OCI-LY3 (cell line): ENCODE data around the gene ACACA.

Experiments used
- H2AFZ ChIP-seq: fragments of 200-600, 300-600 bp; shearing (Covaris generic); 2 replicates; pipeline ENCODE4 v1.6.0; 2014; ENCODE audit warnings: antibody characterized with exemption, low read depth, low read length
- H3K27ac ChIP-seq: fragments of 200-600, 300-600 bp; sonication (generic); 2 replicates; pipeline ENCODE4 v1.5.1; 2014; ENCODE audit warnings: mild to moderate bottlenecking, low read length, moderate library complexity, mixed read lengths
- H3K27me3 ChIP-seq: fragments of 200-600, 300-600 bp; sonication (generic); 2 replicates; pipeline ENCODE4 v1.6.1; 2014; ENCODE audit warnings: low read depth, low read length, mixed read lengths
- H3K36me3 ChIP-seq: fragments of 200-600, 300-600 bp; sonication (generic); replicated peaks from 2 replicates; pipeline ENCODE3; 2014; ENCODE audit warnings: low read depth, low read length, mixed read lengths
- H3K4me1 ChIP-seq: fragments of 300-600, 200-600 bp; sonication (generic); 2 replicates; pipeline ENCODE4 v1.6.1; 2014; ENCODE audit warnings: low read length, mixed read lengths
- H3K4me2 ChIP-seq: fragments of 200-600, 300-600 bp; sonication (generic); 2 replicates; pipeline ENCODE4 v1.6.1; 2014; ENCODE audit warnings: low read length, mixed read lengths
- H3K4me3 ChIP-seq: fragments of 300-600, 200-600 bp; sonication (generic); 2 replicates; pipeline ENCODE4 v1.5.1; 2014; ENCODE audit warnings: antibody characterized with exemption, mild to moderate bottlenecking, low read length, moderate library complexity
- H3K79me2 ChIP-seq: fragments of 300-600, 200-600 bp; shearing (Covaris generic); 2 replicates; pipeline ENCODE4 v1.6.1; 2014; ENCODE audit warnings: mild to moderate bottlenecking, low read length, mixed read lengths
- H3K9ac ChIP-seq: fragments of 300-600, 200-600 bp; shearing (Covaris generic); 2 replicates; pipeline ENCODE4 v1.6.0; 2014; ENCODE audit warnings: mild to moderate bottlenecking, low read length, moderate library complexity
- H3K9me3 ChIP-seq: fragments of 200-600, 300-600 bp; shearing (Covaris generic); 2 replicates; pipeline ENCODE4 v1.6.1; 2014; ENCODE audit warnings: low read length, mixed read lengths; ENCODE audit not compliant: insufficient read depth
- H4K20me1 ChIP-seq: fragments of 200-600, 300-600 bp; sonication (generic); 2 replicates; pipeline ENCODE4 v1.6.1; 2016; ENCODE audit warnings: low read length, mixed read lengths; ENCODE audit not compliant: insufficient read depth
- EZH2phosphoT487 ChIP-seq: fragments of 200-600 bp; shearing (Covaris generic); IDR thresholded peaks from 2 replicates; pipeline ENCODE4 v1.6.1; 2018; ENCODE audit warnings: antibody characterized with exemption, mixed run types, low read depth
- TF ChIP-seq, protein P1 (sequence below): fragments of 200-600, 300-600 bp; sonication (generic); IDR thresholded peaks from 2 replicates; pipeline ENCODE4 v1.5.1; 2014; ENCODE audit warnings: antibody characterized with exemption, low read length, low read depth

ACACA gene

GRCh38 chr17:37060094-37060493 lies 346.5 kb downstream of the ACACA start:
- no peak overlapping the region for H2AFZ ChIP-seq
- H3K4me3 ChIP-seq, result no peak overlapping the region
- no peaks in the 10 kb centered on the region for H3K4me1 ChIP-seq
- H3K36me3 ChIP-seq, result peaks cover 8% of the 10 kb centered on the region
- H3K27ac ChIP-seq, result no peak overlapping the region
- H3K9me3 ChIP-seq, result no peaks in the 10 kb centered on the region
- no peak overlapping the region for H3K9ac ChIP-seq
- H3K4me2 ChIP-seq, result no peak overlapping the region
- TF ChIP-seq, protein P1, sequence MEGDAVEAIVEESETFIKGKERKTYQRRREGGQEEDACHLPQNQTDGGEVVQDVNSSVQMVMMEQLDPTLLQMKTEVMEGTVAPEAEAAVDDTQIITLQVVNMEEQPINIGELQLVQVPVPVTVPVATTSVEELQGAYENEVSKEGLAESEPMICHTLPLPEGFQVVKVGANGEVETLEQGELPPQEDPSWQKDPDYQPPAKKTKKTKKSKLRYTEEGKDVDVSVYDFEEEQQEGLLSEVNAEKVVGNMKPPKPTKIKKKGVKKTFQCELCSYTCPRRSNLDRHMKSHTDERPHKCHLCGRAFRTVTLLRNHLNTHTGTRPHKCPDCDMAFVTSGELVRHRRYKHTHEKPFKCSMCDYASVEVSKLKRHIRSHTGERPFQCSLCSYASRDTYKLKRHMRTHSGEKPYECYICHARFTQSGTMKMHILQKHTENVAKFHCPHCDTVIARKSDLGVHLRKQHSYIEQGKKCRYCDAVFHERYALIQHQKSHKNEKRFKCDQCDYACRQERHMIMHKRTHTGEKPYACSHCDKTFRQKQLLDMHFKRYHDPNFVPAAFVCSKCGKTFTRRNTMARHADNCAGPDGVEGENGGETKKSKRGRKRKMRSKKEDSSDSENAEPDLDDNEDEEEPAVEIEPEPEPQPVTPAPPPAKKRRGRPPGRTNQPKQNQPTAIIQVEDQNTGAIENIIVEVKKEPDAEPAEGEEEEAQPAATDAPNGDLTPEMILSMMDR, result no peak
- no peak for TF ChIP-seq EZH2phosphoT487
- peaks cover 5% of the 10 kb centered on the region; the same call in 1 of the 2 replicates for H4K20me1 ChIP-seq
- H3K79me2 ChIP-seq, result no peaks in the 10 kb centered on the region
- H3K27me3 ChIP-seq, result no peaks in the 10 kb centered on the region

DNA sequence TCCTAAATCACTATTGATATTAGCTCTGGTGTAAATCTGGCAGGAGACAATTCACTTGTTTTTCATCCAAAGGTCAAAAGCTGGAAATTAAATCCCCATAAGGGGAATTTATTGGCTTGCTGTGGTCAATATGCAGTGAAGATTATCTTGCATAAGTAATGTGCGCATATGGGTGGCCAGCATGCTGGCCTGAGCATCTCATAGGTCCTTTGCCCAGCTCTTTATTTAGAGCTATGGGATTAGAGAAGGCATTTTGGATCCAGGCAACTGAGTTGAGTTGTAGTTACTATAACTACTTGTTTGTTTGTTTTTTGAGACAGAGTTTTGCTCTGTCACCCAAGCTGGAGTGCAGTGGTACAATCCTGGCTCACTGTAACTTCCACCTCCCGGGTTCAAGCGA lies 347.1 kb downstream of the ACACA start:
- Histone ChIP-seq H3K27ac (no peak overlapping the region), H3K9me3 (no peaks in the 10 kb centered on the region), H3K4me1 (no peaks in the 10 kb centered on the region), H4K20me1 (peaks cover 5% of the 10 kb centered on the region; the same call in 1 of the 2 replicates), H3K9ac (no peak overlapping the region), H3K4me3 (no peak overlapping the region), H3K36me3 (peaks cover 8% of the 10 kb centered on the region), H3K27me3 (no peaks in the 10 kb centered on the region), H3K79me2 (no peaks in the 10 kb centered on the region), H3K4me2 (no peak overlapping the region), H2AFZ (no peak overlapping the region)
- TF ChIP-seq EZH2phosphoT487, result no peak
- TF ChIP-seq, protein P1, result no peak

DNA sequence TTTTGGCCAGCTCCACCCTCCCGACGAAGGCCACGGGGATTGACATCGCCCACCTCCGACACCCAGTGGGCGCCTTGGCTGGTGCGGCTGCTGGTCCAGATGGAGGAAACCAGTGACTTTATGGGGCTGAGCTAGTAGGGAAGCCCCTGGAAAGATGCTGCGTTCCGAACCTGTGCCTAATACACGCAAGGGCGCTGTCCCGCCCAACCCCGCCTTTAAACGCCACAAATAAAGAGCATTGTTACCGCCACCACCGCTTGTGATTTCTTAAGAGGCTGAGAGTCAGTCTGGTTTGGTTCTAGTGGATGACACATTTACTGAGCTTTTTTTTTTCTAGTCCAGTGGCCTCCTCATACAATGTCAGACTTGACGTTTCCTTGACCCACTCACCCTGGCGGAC lies 350.0 kb downstream of the ACACA start:
- peaks cover 12% of the 10 kb centered on the region for H3K36me3 ChIP-seq
- H3K4me3 ChIP-seq, result no peak overlapping the region
- no peaks in the 10 kb centered on the region for H3K79me2 ChIP-seq
- no peak overlapping the region for H3K4me2 ChIP-seq
- no peaks in the 10 kb centered on the region for H3K9me3 ChIP-seq
- TF ChIP-seq EZH2phosphoT487, result no peak
- TF ChIP-seq, protein P1, result no peak
- no peaks in the 10 kb centered on the region for H3K4me1 ChIP-seq
- peaks cover 5% of the 10 kb centered on the region; the same call in 1 of the 2 replicates for H4K20me1 ChIP-seq
- H3K9ac ChIP-seq, result no peak overlapping the region
- H2AFZ ChIP-seq, result no peak overlapping the region
- no peaks in the 10 kb centered on the region for H3K27me3 ChIP-seq
- no peak overlapping the region for H3K27ac ChIP-seq

DNA sequence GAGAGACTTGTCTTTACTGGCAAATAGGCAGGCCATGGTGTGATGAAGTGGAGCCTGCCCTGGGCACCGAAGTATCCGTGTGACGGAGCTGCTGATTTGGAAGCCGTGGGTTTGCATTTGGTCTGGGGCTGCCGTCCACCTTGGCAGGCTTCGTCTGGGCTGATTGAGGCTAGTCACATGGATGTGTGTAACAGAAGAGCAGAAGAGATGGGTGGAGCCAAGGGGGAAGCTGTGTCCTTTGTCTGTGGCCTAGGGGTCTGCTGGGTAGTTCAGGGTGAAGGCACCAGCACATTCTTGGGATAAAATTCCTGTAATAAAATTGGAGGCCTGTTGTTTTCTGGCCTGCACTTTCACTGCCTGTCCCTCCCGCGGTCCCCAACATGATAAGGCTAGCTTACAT lies 351.7 kb downstream of the ACACA start:
- Histone ChIP-seq H3K9ac (no peak overlapping the region), H2AFZ (no peak overlapping the region), H3K4me1 (no peaks in the 10 kb centered on the region), H3K4me2 (no peak overlapping the region), H3K36me3 (peaks cover 19% of the 10 kb centered on the region), H3K27ac (no peak overlapping the region), H3K79me2 (no peaks in the 10 kb centered on the region), H4K20me1 (peaks cover 5% of the 10 kb centered on the region; the same call in 1 of the 2 replicates), H3K4me3 (no peak overlapping the region), H3K27me3 (no peaks in the 10 kb centered on the region), H3K9me3 (no peaks in the 10 kb centered on the region)
- TF ChIP-seq, protein P1, result no peak
- TF ChIP-seq EZH2phosphoT487, result no peak
